Activated naive CD4-positive, alpha-beta T cell (primary cell): ENCODE results near the gene HSPB2.
"Not testable (repeated sequence)": the region's sequence is repeated elsewhere in the genome, so short reads cannot be mapped to it uniquely, and the experiment has no call there.

Experiments
- DNase-seq, 4 experiments: peaks; one replicate each; lab custom pipeline; 2025; lab: John Stamatoyannopoulos, UW

The HSPB2 gene

GRCh38 chr11:111913997-111914396 lies 1.5 kb downstream of the HSPB2 start:
- no peak for DNase-seq

GRCh38 chr11:111916768-111917167 lies 4.2 kb downstream of the HSPB2 start:
- no peak for DNase-seq

- DNase-seq, result no peak
These were observed 4.8 kb downstream of the HSPB2 start for GRCh38 chr11:111917312-111917711.

GRCh38 chr11:111917788-111918187 lies 5.3 kb downstream of the HSPB2 start:
- no peak for DNase-seq

- DNase-seq, result no peak
These were observed 6.1 kb downstream of the HSPB2 start, which contains the start of gene C11orf52 for GRCh38 chr11:111918390-111919256. C11orf52 (plus strand) TSS chr11:111918913; CDS start chr11:111918973, 60 bp downstream.

- DNase-seq, result no peak
These were observed 8.4 kb downstream of the HSPB2 start for GRCh38 chr11:111920908-111921307.

- DNase-seq, result no peak
These were observed 9.2 kb downstream of the HSPB2 start for GRCh38 chr11:111921541-111922230.

- no peak for DNase-seq
These were observed 10.3 kb downstream of the HSPB2 start for GRCh38 chr11:111922803-111923202.

GRCh38 chr11:111923351-111923788 lies 10.8 kb downstream of the HSPB2 start:
- DNase-seq, result no peak

- DNase-seq, result no peak
These were observed 11.4 kb downstream of the HSPB2 start for GRCh38 chr11:111923951-111924350.

GRCh38 chr11:111925953-111926352 lies 13.4 kb downstream of the HSPB2 start:
- no peak for DNase-seq

- DNase-seq, result peak; percentile 85 to 94 (median 92)
These were observed 14.2 kb downstream of the HSPB2 start for GRCh38 chr11:111926505-111927391.

- no peak for DNase-seq
These were observed 17.9 kb downstream of the HSPB2 start for GRCh38 chr11:111930472-111930871.

GRCh38 chr11:111932611-111932950 lies 20.0 kb downstream of the HSPB2 start:
- no peak for DNase-seq

- DNase-seq, result not testable (repeated sequence)
These were observed 20.6 kb downstream of the HSPB2 start for GRCh38 chr11:111933176-111933575.

- DNase-seq, result no peak
These were observed 21.3 kb downstream of the HSPB2 start for GRCh38 chr11:111933872-111934271.

- no peak for DNase-seq
These were observed 21.8 kb downstream of the HSPB2 start for GRCh38 chr11:111934306-111934705.

GRCh38 chr11:111935317-111936039 lies 22.9 kb downstream of the HSPB2 start:
- DNase-seq, result no peak

- DNase-seq, result no peak
These were observed 23.6 kb downstream of the HSPB2 start for GRCh38 chr11:111936040-111936540.

- no peak for DNase-seq
These were observed 24.9 kb downstream of the HSPB2 start for GRCh38 chr11:111937461-111937769.

GRCh38 chr11:111937844-111938243 lies 25.3 kb downstream of the HSPB2 start:
- no peak for DNase-seq
